Measurements from ENCODE around the gene ZNF407.

Gene ZNF407

GRCh38 chr18:74996055-74996454 lies 398.4 kb downstream of the ZNF407 start (continued):
- TF ChIP-seq, protein P1, sequence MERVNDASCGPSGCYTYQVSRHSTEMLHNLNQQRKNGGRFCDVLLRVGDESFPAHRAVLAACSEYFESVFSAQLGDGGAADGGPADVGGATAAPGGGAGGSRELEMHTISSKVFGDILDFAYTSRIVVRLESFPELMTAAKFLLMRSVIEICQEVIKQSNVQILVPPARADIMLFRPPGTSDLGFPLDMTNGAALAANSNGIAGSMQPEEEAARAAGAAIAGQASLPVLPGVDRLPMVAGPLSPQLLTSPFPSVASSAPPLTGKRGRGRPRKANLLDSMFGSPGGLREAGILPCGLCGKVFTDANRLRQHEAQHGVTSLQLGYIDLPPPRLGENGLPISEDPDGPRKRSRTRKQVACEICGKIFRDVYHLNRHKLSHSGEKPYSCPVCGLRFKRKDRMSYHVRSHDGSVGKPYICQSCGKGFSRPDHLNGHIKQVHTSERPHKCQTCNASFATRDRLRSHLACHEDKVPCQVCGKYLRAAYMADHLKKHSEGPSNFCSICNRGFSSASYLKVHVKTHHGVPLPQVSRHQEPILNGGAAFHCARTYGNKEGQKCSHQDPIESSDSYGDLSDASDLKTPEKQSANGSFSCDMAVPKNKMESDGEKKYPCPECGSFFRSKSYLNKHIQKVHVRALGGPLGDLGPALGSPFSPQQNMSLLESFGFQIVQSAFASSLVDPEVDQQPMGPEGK (CRISPR knock-in tag; IDR thresholded peaks at IDR 0.05; ENCODE audit: borderline replicate concordance), result no peak
- no peak for TF ChIP-seq TOX (CRISPR knock-in tag; IDR thresholded peaks at IDR 0.05; ENCODE audit: borderline replicate concordance)
- TF ChIP-seq SNAI2 (CRISPR knock-in tag; IDR thresholded peaks at IDR 0.05), result no peak
- TF ChIP-seq BACH2 (CRISPR knock-in tag; IDR thresholded peaks at IDR 0.05; ENCODE audit: borderline replicate concordance), result no peak
- TF ChIP-seq PPARA (CRISPR knock-in tag; IDR thresholded peaks at IDR 0.05; ENCODE audit: borderline replicate concordance), result no peak
- no peak for TF ChIP-seq GLIS3 (CRISPR knock-in tag; IDR thresholded peaks at IDR 0.05)

DNA sequence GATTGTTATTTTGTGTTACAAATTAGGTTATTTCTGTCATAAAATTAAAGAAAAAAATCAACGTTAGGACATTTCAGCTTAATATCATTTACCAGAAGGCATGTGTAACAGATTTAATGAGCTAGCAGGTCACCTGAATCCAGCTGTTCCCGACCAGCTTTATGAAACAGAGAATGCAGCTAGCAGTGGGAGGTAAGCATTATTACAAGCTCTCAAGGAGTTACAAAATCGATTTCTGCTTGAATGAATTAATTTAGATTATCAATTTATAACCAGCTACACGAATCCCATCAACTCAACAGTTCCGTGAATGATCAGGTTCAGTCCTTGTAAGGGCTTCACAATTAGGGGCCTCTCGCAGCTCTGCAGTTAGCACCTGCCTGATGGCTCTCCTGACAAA lies 399.3 kb downstream of the ZNF407 start:
- no peak for ATAC-seq
- TF ChIP-seq, protein P1 (CRISPR knock-in tag; IDR thresholded peaks at IDR 0.05; ENCODE audit: borderline replicate concordance), result no peak
- TF ChIP-seq POU6F1 (CRISPR knock-in tag; IDR thresholded peaks at IDR 0.05; ENCODE audit: borderline replicate concordance, low read depth), result no peak

GRCh38 chr18:75000920-75001319 lies 403.2 kb downstream of the ZNF407 start:
- TF ChIP-seq ZC3H10 (CRISPR knock-in tag; IDR thresholded peaks at IDR 0.05) (no peak), RARB (CRISPR knock-in tag; IDR thresholded peaks at IDR 0.05) (no peak), PPARA (CRISPR knock-in tag; IDR thresholded peaks at IDR 0.05; ENCODE audit: borderline replicate concordance) (no peak), OSR1 (CRISPR knock-in tag; IDR thresholded peaks at IDR 0.05) (no peak), TSHZ2 (CRISPR knock-in tag; IDR thresholded peaks at IDR 0.05) (no peak), TOX (CRISPR knock-in tag; IDR thresholded peaks at IDR 0.05; ENCODE audit: borderline replicate concordance) (no peak), ZNF565 (CRISPR knock-in tag; conservative IDR thresholded peaks at IDR 0.05; ENCODE audit: low read depth) (no peak)
- no peak for ATAC-seq

- no peak for ATAC-seq
- TF ChIP-seq, protein P1 (CRISPR knock-in tag; IDR thresholded peaks at IDR 0.05; ENCODE audit: borderline replicate concordance), result no peak
- no peak for TF ChIP-seq ZNF565 (CRISPR knock-in tag; conservative IDR thresholded peaks at IDR 0.05; ENCODE audit: low read depth)
- no peak for TF ChIP-seq ZNF8 (CRISPR knock-in tag; IDR thresholded peaks at IDR 0.05)
- TF ChIP-seq ZC3H10 (CRISPR knock-in tag; IDR thresholded peaks at IDR 0.05), result no peak
- TF ChIP-seq ZFP3 (CRISPR knock-in tag; IDR thresholded peaks at IDR 0.05), result no peak
- no peak for TF ChIP-seq OSR1 (CRISPR knock-in tag; IDR thresholded peaks at IDR 0.05)
- TF ChIP-seq TCF4 (CRISPR knock-in tag; IDR thresholded peaks at IDR 0.05; ENCODE audit: borderline replicate concordance), result no peak
- TF ChIP-seq PPARA (CRISPR knock-in tag; IDR thresholded peaks at IDR 0.05; ENCODE audit: borderline replicate concordance), result no peak
- TF ChIP-seq ISL1 (CRISPR knock-in tag; IDR thresholded peaks at IDR 0.05), result no peak
- TF ChIP-seq GLIS3 (CRISPR knock-in tag; IDR thresholded peaks at IDR 0.05), result no peak
- no peak for TF ChIP-seq TOX (CRISPR knock-in tag; IDR thresholded peaks at IDR 0.05; ENCODE audit: borderline replicate concordance)
- TF ChIP-seq ARNTL (CRISPR knock-in tag; IDR thresholded peaks at IDR 0.05; ENCODE audit: borderline replicate concordance, low read depth), result no peak
- no peak for TF ChIP-seq CSRNP3 (CRISPR knock-in tag; IDR thresholded peaks at IDR 0.05)
- no peak for TF ChIP-seq TSHZ2 (CRISPR knock-in tag; IDR thresholded peaks at IDR 0.05)
- no peak for TF ChIP-seq ESRRG (CRISPR knock-in tag; IDR thresholded peaks at IDR 0.05)
- no peak for TF ChIP-seq SNAI2 (CRISPR knock-in tag; IDR thresholded peaks at IDR 0.05)
Observed at GRCh38 chr18:75003039-75003438, 405.4 kb downstream of the ZNF407 start.
